Tibial nerve (tissue), 4 donors: ENCODE data around the gene SCN4B. TPM values are rescaled to one million over a fixed set of nuclear protein-coding genes. Genes with fewer than 3 reads are reported as not detected.
A peak's percentile ranks its signal among the peaks of the same experiment; 100 is the strongest.

Source experiments
- DNase-seq, 2 donors: peaks; one replicate each; pipeline ENCODE4 v3.0.0-alpha.2; 2019; ENCODE audit warnings: low spot score in 2 of 2
- H3K27ac ChIP-seq, 4 donors: fragments of 200-600 bp; sonication (generic) in 3 of 4; one replicate each; pipeline ENCODE4 v1.5.1; 2017 to 2019; ENCODE audit warnings: mild to moderate bottlenecking in 1 of 4
- H3K27me3 ChIP-seq, 2 donors: fragments of 200-600 bp; sonication (generic) in 1 of 2; one replicate each; pipeline versions ENCODE4 v1.5.1 to v1.6.0; 2017 to 2019
- H3K36me3 ChIP-seq, 3 donors: fragments of 200-600 bp; sonication (generic); one replicate each; pipeline ENCODE4 v1.5.1; 2018 to 2019
- H3K4me1 ChIP-seq, 4 donors: fragments of 200-600 bp; sonication (generic) in 3 of 4; one replicate each; pipeline ENCODE4 v1.5.1; 2017 to 2019
- H3K4me3 ChIP-seq, 4 donors: fragments of 200-600 bp; sonication (generic) in 3 of 4; one replicate each; pipeline ENCODE4 v1.5.1; 2017 to 2019; ENCODE audit warnings: mild to moderate bottlenecking in 1 of 4, moderate library complexity in 1 of 4
- H3K9me3 ChIP-seq, 4 donors: fragments of 200-600 bp; sonication (generic) in 3 of 4; one replicate each; pipeline ENCODE4 v1.5.1; 2017 to 2019
- CTCF ChIP-seq, 5 experiments: fragments of 200-600 bp in 3 of 5; fragments of 450-650 bp in 2 of 5; sonication (generic) in 3 of 5; IDR thresholded peaks; one replicate each; pipeline ENCODE4 v1.5.1; 2016 to 2019; ENCODE audit warnings: antibody characterized with exemption in 5 of 5, mild to moderate bottlenecking in 3 of 5, moderate library complexity in 2 of 5
- EP300 ChIP-seq, 2 donors: sonication (generic); formaldehyde crosslinking; IDR thresholded peaks; one replicate each; pipeline ENCODE4 v1.6.1; 2017; ENCODE audit warnings: antibody characterized with exemption in 2 of 2, mild to moderate bottlenecking in 1 of 2
- POLR2A ChIP-seq, 2 donors: fragments of 450-650 bp; IDR thresholded peaks; one replicate each; pipeline ENCODE4 v1.6.1; 2017; ENCODE audit warnings: antibody characterized with exemption in 2 of 2, mild to moderate bottlenecking in 2 of 2, moderate library complexity in 2 of 2
- WGBS, 2 donors: methylation state at CpG; one replicate each; pipeline ENCODE4 v1.1.5; 2018; 5-methylcytosine and 5-hydroxymethylcytosine counted together
- total RNA-seq, 4 donors: library from RNA; depleted of rRNA; stranded (reverse); fragments of >200 nt; gene quantifications; one replicate each; pipeline ENCODE4 v1.1.0, GENCODE V29; 2016

Gene SCN4B
- total RNA-seq, 4 donors from 2014 or later, result 0.66 to 4.1 (median 1.1) TPM

GRCh38 chr11:118143661-118144185 is 8.9 kb downstream of the SCN4B start:
- no peaks in the 10 kb centered on the region for H3K36me3 ChIP-seq
- no peak for DNase-seq

GRCh38 chr11:118142809-118143208 is 9.8 kb downstream of the SCN4B start:
- no peaks in the 10 kb centered on the region for H3K36me3 ChIP-seq
- WGBS, 2 donors, result 43 to 45% methylated on average over 6 of the region's 6 CpGs
- TF ChIP-seq CTCF (IDR thresholded peaks at IDR 0.05), result no peak
- TF ChIP-seq POLR2A (IDR thresholded peaks at IDR 0.05), result no peak
- TF ChIP-seq EP300 (IDR thresholded peaks at IDR 0.05), result peak in 1 of 2 donors; percentile 37
- no peak overlapping the region for H3K27ac ChIP-seq
- no peaks in the 10 kb centered on the region for H3K9me3 ChIP-seq
- peaks cover 0 to 64% of the 10 kb centered on the region in 2 donors for H3K27me3 ChIP-seq
- no peak for DNase-seq
- H3K4me3 ChIP-seq, result no peak overlapping the region
- H3K4me1 ChIP-seq, result peaks cover 0 to 14% (median 6%) of the 10 kb centered on the region in 4 donors

More at GRCh38 chr11:118143661-118144185, 8.9 kb downstream of the SCN4B start:
- H3K9me3 ChIP-seq, result no peaks in the 10 kb centered on the region
- 63 to 66% methylated on average over 12 of the region's 12 CpGs for WGBS, 2 donors
- no peak overlapping the region for H3K27ac ChIP-seq
- peaks cover 0 to 14% (median 6%) of the 10 kb centered on the region in 4 donors for H3K4me1 ChIP-seq
- peaks cover 0 to 60% of the 10 kb centered on the region in 2 donors for H3K27me3 ChIP-seq
- TF ChIP-seq EP300 (IDR thresholded peaks at IDR 0.05) (no peak), POLR2A (IDR thresholded peaks at IDR 0.05) (no peak), CTCF (IDR thresholded peaks at IDR 0.05) (no peak)
- no peak overlapping the region for H3K4me3 ChIP-seq

GRCh38 chr11:118142081-118142480 is 10.5 kb downstream of the SCN4B start:
- H3K9me3 ChIP-seq, result no peaks in the 10 kb centered on the region
- H3K27me3 ChIP-seq, result peaks cover 0 to 65% of the 10 kb centered on the region in 2 donors
- no peak overlapping the region for H3K27ac ChIP-seq
- TF ChIP-seq CTCF (IDR thresholded peaks at IDR 0.05), result no peak
- no peak for TF ChIP-seq POLR2A (IDR thresholded peaks at IDR 0.05)
- no peak for TF ChIP-seq EP300 (IDR thresholded peaks at IDR 0.05)
- WGBS, 2 donors, result 65 to 75% methylated on average over 2 of the region's 2 CpGs
- H3K4me3 ChIP-seq, result no peak overlapping the region
- no peaks in the 10 kb centered on the region for H3K36me3 ChIP-seq
- no peak for DNase-seq
- peaks cover 0 to 14% (median 6%) of the 10 kb centered on the region in 4 donors for H3K4me1 ChIP-seq

- WGBS, 2 donors, result 47 to 56% methylated on average over 1 of the region's 1 CpG
These were observed 13.0 kb downstream of the SCN4B start for GRCh38 chr11:118139578-118139977.

More at GRCh38 chr11:118139578-118139977, 13.0 kb downstream of the SCN4B start:
- Histone ChIP-seq H3K4me3 (no peak overlapping the region), H3K9me3 (no peaks in the 10 kb centered on the region), H3K27me3 (peaks cover 0 to 61% of the 10 kb centered on the region in 2 donors), H3K27ac (no peak overlapping the region), H3K36me3 (no peaks in the 10 kb centered on the region), H3K4me1 (no peaks in the 10 kb centered on the region)
- no peak for TF ChIP-seq POLR2A (IDR thresholded peaks at IDR 0.05)
- TF ChIP-seq CTCF (IDR thresholded peaks at IDR 0.05), result no peak
- TF ChIP-seq EP300 (IDR thresholded peaks at IDR 0.05), result no peak
- no peak for DNase-seq
